ENCODE measurements around the gene FHAD1.
"Not testable (repeated sequence)": the region's sequence is repeated elsewhere in the genome, so short reads cannot be mapped to it uniquely, and the experiment has no call there.

Gene FHAD1

GRCh38 chr1:15277933-15278332 lies 30.9 kb downstream of the FHAD1 start:
- DNase-seq = no peak

DNA sequence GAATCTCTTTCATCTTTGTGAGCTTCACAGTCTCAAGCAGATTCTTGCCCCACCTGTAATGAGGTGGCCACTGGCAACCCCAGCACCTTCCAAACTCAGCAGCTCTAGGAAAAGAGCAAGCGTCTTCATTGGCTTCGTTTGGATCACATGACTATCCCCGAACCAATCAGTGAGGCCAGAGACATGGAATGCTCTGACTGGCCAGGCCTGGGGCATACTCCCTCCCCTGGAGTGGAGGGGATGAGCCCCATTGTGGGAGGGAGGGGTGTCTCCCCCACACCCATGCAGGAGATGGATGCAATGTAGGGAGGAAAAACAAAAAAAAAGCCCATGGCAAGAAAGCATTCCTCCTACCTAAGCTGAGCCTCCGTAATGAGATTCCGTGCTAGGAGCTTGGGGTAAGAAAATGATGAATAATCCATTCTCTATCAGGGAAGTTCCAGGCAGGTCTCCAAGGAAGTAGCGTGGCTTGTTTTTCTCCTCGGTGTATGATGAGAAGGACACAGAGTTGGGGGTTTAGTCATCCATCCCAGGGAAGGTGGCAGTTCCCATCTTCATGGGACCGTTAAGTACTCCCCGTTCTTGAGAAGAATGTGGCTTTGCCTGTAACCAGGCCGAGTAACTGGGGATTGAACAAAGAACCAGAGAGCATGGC lies 32.7 kb downstream of the FHAD1 start:
- no peak for DNase-seq

DNA sequence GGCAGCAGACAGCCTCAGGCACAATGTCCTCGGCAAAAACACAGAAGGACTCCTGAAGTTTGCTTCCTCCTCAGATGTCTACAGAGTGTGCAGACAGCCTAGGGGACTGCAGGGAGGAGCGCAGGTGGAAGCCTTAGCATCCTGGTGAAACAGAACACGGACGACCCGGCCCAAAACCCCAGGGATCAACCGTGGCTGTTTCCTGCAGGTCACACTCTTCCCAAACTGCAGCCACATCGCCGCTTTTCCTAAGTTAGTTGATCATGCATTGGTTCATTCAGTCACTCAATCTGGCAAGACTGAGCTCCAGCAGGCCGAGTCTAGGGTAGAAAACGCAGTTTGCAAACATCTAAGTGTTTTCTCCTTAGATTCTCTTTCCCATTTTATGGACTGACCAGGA lies 33.4 kb downstream of the FHAD1 start:
- DNase-seq = no peak

DNA sequence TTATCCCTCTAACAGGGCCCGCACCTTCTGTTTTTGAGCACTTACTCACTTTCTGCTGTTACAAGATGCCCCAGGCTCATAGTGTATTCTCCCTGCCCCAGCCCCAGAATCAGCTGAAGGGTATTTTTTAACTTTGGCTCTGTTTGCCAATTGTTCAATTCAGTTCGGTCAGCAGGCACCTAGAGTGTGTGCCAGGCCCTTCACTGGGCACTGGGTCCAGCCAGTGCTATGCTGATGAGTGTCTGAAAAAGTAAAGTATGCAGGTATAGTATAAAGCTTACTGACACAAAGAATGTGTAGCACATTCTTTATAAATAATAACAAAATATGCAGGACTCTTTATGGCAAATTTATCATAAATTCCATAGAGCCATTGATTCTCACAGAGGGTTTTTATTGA lies 35.0 kb downstream of the FHAD1 start:
- DNase-seq = no peak

DNA sequence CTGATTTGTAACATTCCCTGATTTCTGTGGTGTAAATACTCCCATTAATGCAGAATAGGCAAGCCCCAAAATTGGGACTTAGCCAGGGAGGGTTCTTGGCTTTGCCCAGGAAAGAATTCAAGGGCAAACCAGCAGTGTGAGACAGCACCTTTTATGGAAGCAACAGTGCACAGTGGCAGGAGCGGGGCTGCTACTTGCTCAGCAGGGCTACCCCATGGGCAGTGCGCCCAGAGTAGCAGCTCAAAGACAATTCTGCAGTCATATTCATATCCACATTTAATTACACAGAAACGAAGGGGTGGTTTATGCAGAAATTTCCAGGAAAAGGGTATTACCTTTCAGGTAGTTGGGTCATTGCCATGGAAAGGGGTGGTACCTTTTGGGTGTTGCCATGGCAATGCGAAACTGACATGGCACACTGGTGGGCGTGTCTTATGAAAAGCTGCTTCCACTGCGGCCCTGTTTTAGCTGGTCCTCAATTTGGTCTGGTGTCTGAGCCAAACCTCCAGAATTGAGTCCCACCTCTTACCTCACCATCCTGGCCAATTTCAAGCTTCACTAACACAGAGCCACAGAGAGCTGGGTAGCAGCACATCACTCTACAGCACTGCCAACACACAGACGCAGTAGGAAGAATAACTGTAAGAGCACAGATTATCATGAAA lies 35.9 kb downstream of the FHAD1 start:
- DNase-seq = no peak

DNA sequence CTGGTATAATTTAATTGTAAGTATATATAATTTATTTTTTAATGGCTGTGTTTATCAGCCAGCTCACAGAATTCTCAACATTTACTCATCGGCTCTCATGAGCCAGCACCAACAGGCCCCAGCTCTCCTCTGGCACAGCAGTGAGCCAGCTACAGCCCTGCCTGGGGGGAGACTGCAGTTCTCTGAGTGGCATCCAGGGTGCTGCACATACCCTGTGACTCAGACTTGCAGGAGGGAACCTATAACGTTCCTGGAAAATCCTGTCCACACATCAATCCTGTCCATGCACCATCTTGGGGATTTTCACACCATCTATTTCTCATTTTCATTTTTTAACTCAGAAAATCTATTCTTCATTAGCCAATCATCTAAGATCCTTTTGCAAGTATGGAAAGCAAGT lies 36.5 kb downstream of the FHAD1 start:
- DNase-seq = peak; percentile 37

DNA sequence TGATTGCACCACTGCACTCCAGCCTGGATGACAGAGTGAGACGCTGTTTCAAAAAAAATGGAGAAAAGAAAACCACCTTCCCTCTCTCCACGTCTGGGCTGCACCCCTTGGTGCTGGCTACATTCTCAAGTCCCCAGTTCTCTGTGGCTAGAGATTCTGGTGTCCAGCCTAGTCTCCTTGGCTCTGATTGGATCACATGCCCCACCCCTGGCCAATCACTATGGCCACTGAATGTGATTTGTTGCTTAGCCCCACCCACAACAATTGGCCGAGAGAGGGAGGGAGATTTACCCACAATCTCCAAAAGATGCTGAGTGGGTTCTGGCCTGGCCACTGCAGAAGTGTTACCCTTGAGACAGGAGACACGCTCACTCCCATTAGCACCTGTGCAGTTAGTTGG lies 39.4 kb downstream of the FHAD1 start:
- DNase-seq = no peak

DNA sequence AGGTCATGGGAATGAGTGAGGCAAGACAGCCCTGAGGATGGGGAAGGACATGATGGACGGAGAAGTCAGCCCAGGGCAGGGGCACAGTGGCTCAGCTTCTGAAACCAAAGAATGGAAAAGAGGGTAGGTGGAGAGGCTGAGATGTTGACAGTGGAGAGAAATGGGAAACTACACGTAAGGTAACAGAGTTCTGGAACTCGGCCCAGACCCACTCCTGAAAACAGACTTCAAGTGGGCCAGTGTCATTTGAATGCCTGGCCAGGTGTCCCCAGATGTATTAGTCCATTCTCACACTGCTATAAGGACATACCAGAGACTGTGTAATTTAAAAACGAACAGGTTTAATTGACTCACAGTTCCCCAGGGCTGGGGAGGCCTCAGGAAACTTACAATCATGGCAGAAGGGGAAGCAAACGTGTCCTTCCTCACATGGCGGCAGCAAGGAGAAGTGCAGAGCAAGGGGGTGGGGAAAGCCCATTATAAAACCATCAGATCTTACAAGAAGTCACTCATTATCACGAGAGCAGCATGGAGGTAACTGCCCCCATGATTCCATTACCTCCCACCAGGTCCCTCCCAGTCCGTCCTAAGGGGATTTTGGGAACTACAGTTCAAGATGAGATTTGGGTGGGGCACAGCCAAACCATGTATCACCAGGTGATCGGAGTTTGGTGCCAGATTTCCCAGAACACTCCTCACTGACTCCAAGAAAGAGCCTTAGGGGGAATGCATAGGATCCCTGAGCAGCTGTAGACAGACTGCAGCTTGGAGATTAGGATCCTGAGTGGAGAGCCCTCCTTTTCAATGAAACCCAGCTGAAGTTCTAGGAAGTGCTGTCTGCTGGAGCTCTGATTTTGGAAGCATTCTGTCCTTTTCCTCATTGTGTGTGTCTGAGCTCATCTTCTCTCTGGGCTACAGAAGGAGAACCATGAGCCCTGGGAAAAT lies 40.3 kb downstream of the FHAD1 start:
- no peak for DNase-seq

DNA sequence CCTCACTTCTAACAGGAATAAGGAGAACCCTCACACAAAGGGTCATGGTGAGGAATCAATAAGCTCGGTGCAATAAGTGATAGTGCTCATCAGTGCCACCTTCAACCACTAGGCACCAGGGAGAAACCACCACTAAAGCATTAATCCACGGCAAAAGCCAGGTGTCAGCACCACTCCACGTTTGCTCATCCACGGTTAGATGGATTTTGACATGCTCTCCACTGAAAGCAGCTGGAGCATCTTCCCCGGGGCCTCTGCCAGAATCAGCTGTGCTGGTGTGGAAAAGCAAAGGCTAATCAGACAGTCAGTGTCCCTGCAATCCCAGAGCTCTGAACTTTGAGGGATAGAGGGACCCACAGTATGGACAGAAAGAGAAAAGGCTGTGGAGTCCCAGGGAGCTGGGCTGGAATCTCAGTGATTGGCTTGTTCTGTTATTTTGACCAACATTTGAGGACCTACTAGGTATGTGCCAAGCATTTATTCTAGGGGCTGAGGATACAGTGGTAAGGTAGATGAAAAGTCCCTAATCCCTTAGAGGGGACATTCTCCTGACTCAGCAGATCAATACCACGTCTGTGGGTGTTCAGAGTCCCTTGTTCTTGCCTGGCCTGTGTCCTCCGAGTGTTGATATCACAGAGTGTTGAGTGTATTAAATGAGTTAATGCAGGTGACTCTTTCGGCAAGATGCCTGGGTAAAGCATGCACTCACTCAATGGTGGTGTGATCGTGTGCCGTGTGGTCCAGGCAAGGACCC lies 41.3 kb downstream of the FHAD1 start:
- DNase-seq = no peak

GRCh38 chr1:15289251-15289651 lies 42.2 kb downstream of the FHAD1 start:
- no peak for DNase-seq

DNA sequence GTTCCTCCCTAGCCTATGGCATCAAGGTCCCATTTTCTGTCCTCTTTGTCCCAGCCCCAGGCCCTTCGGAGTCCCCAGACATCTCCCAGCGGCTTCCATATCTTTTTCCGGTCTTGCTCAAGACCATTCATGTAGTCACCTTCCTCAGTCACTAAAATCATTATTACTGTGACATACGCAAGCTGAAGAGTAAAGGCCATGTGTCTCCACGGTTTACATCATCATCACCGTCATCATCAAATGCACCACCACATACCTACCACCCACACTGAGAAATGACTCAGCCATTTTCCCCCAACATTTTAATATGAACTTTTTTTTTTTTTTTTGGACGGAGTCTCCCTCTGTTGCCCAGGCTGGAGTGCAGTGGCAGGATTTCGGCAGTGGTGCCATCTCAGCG lies 43.4 kb downstream of the FHAD1 start:
- peak; percentile 93 for DNase-seq

GRCh38 chr1:15295696-15296095 lies 48.7 kb downstream of the FHAD1 start:
- DNase-seq = no peak

- DNase-seq = peak; percentile 69
Observed at GRCh38 chr1:15296585-15297321, 49.7 kb downstream of the FHAD1 start.

DNA sequence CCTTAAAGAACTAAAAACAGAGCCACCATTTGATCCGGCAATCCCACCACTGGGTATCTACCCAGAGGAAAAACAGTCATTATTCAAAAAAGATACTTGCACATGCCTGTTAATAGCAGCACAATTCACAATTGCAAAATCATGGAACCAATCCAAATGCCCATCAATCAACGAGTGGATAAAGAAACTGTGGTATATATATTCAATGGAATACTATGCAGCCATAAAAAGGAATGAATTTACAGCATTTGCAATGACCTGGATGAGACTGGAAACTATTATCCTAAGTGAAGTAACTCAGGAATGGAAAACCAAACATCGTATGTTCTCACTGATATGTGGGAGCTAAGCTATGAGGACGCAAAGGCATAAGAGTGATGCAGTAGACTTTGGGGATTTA lies 51.0 kb downstream of the FHAD1 start:
- DNase-seq = not testable (repeated sequence)

- DNase-seq = peak; percentile 59
Observed at GRCh38 chr1:15299179-15299578, 52.2 kb downstream of the FHAD1 start.

GRCh38 chr1:15299806-15300205 lies 52.8 kb downstream of the FHAD1 start:
- peak; percentile 67 for DNase-seq

DNA sequence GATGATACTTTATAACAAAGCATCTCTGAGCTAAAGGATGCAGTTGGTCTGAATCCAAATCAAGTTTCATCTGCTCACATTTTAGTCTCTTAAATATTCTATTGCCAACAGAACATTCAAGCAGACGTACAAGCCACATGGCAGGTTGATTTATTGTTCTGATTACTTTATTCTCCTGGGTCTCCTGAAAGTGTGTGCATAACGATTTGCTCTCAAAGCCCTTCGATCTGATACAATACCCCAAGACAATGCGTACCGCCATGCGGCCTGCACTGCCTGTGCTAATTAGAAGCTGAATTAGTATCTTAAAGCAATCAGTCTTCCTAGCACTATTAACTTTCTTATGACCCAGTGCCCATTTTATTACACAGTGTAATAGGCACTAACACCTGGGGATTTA lies 56.9 kb downstream of the FHAD1 start:
- no peak for DNase-seq

GRCh38 chr1:15304708-15305467 lies 57.9 kb downstream of the FHAD1 start:
- DNase-seq = peak; percentile 81

GRCh38 chr1:15305468-15305770 lies 58.4 kb downstream of the FHAD1 start:
- DNase-seq = no peak

GRCh38 chr1:15306352-15306751 lies 59.3 kb downstream of the FHAD1 start:
- DNase-seq = not testable (repeated sequence)

DNA sequence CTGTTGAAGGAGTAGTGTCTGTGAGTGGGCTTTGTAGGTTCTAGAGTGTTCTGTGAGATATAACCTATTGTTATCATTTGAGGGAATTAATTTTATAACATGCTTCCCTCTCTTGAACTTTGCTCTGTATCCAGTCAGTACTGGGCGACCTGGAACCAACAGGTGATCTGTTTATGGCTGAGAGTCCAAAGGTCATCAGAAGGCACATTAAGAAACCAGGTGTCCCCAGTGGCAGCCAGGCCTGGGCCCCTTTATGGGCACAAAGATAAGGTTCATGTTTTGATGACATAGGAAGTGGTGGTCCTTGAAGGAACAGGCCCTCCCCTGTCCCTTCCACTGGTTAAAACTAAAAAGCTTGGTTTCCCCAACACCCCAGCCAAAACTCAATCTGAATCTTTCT lies 61.1 kb downstream of the FHAD1 start:
- no peak for DNase-seq

GRCh38 chr1:15308621-15309027 lies 61.6 kb downstream of the FHAD1 start:
- no peak for DNase-seq

All from suppressor macrophage treated with lipopolysaccharide for 4 hours (primary cell).